ENCODE data around the gene SERPINA9. TPM values are rescaled to one million over a fixed set of nuclear protein-coding genes. Genes with fewer than 3 reads are reported as not detected.
"Not testable (repeated sequence)": the region's sequence is repeated elsewhere in the genome, so short reads cannot be mapped to it uniquely, and the experiment has no call there.

The SERPINA9 gene
- total and polyA plus RNA-seq, 2 donors: not detected

- not testable (repeated sequence) for H3K4me3 ChIP-seq (ENCODE audit: low read depth, low read length); H3K27ac ChIP-seq (ENCODE audit: low read depth); DNase-seq (ENCODE audit: extremely low spot score); H3K36me3 ChIP-seq (ENCODE audit: insufficient read depth); H3K4me1 ChIP-seq (ENCODE audit: insufficient read depth)
- 71% methylated on average over 10 of the region's 10 CpGs for whole genome bisulfite sequencing
Measured at GRCh38 chr14:94482132-94483070, 6.4 kb upstream of the SERPINA9 start.

GRCh38 chr14:94481468-94482131 is 5.6 kb upstream of the SERPINA9 start:
- 71% methylated on average over 5 of the region's 5 CpGs for WGBS
- no peak for DNase-seq (ENCODE audit: extremely low spot score)
- no peaks in the 10 kb centered on the region for H3K36me3 ChIP-seq (ENCODE audit: insufficient read depth)
- no peaks in the 10 kb centered on the region for H3K4me1 ChIP-seq (ENCODE audit: insufficient read depth)
- H3K27ac ChIP-seq (ENCODE audit: low read depth): no peak overlapping the region
- no peak overlapping the region for H3K4me3 ChIP-seq (ENCODE audit: low read depth, low read length)

- no peak overlapping the region for H3K4me3 ChIP-seq (ENCODE audit: low read depth, low read length)
- H3K27ac ChIP-seq (ENCODE audit: low read depth): no peak overlapping the region
- H3K36me3 ChIP-seq (ENCODE audit: insufficient read depth): no peaks in the 10 kb centered on the region
- DNase-seq (ENCODE audit: extremely low spot score): no peak
- WGBS: 26% methylated on average over 2 of the region's 2 CpGs
- no peaks in the 10 kb centered on the region for H3K4me1 ChIP-seq (ENCODE audit: insufficient read depth)
Measured at GRCh38 chr14:94480809-94481208, 4.8 kb upstream of the SERPINA9 start.

GRCh38 chr14:94478420-94478819 is 2.4 kb upstream of the SERPINA9 start:
- no peak for DNase-seq (ENCODE audit: extremely low spot score)
- H3K4me1 ChIP-seq (ENCODE audit: insufficient read depth): no peaks in the 10 kb centered on the region
- H3K4me3 ChIP-seq (ENCODE audit: low read depth, low read length): no peak overlapping the region
- no peaks in the 10 kb centered on the region for H3K36me3 ChIP-seq (ENCODE audit: insufficient read depth)
- H3K27ac ChIP-seq (ENCODE audit: low read depth): no peak overlapping the region

GRCh38 chr14:94474581-94475031 is 1.4 kb downstream of the SERPINA9 start:
- WGBS: 79% methylated on average over 7 of the region's 7 CpGs
- no peaks in the 10 kb centered on the region for H3K36me3 ChIP-seq (ENCODE audit: insufficient read depth)
- no peaks in the 10 kb centered on the region for H3K4me1 ChIP-seq (ENCODE audit: insufficient read depth)
- no peak for DNase-seq (ENCODE audit: extremely low spot score)
- no peak overlapping the region for H3K27ac ChIP-seq (ENCODE audit: low read depth)
- no peak overlapping the region for H3K4me3 ChIP-seq (ENCODE audit: low read depth, low read length)

GRCh38 chr14:94473666-94474410 is 2.2 kb downstream of the SERPINA9 start:
- Histone ChIP-seq H3K4me3 (ENCODE audit: low read depth, low read length) (no peak overlapping the region), H3K36me3 (ENCODE audit: insufficient read depth) (no peaks in the 10 kb centered on the region), H3K4me1 (ENCODE audit: insufficient read depth) (no peaks in the 10 kb centered on the region), H3K27ac (ENCODE audit: low read depth) (no peak overlapping the region)
- 88% methylated on average over 16 of the region's 16 CpGs for WGBS
- DNase-seq (ENCODE audit: extremely low spot score): no peak

GRCh38 chr14:94472842-94473241 is 3.2 kb downstream of the SERPINA9 start:
- Histone ChIP-seq H3K27ac (ENCODE audit: low read depth) (no peak overlapping the region), H3K4me1 (ENCODE audit: insufficient read depth) (no peaks in the 10 kb centered on the region), H3K36me3 (ENCODE audit: insufficient read depth) (no peaks in the 10 kb centered on the region), H3K4me3 (ENCODE audit: low read depth, low read length) (no peak overlapping the region)
- WGBS: 60% methylated on average over 4 of the region's 4 CpGs
- DNase-seq (ENCODE audit: extremely low spot score): no peak

- Histone ChIP-seq H3K4me1 (ENCODE audit: insufficient read depth) (no peaks in the 10 kb centered on the region), H3K27ac (ENCODE audit: low read depth) (no peak overlapping the region), H3K36me3 (ENCODE audit: insufficient read depth) (no peaks in the 10 kb centered on the region), H3K4me3 (ENCODE audit: low read depth, low read length) (no peak overlapping the region)
- WGBS: 97% methylated on average over 2 of the region's 2 CpGs
- no peak for DNase-seq (ENCODE audit: extremely low spot score)
Measured at GRCh38 chr14:94471045-94471444, 5.0 kb downstream of the SERPINA9 start.

- Histone ChIP-seq H3K27ac (ENCODE audit: low read depth) (no peak overlapping the region), H3K36me3 (ENCODE audit: insufficient read depth) (no peaks in the 10 kb centered on the region), H3K4me3 (ENCODE audit: low read depth, low read length) (no peak overlapping the region), H3K4me1 (ENCODE audit: insufficient read depth) (no peaks in the 10 kb centered on the region)
- DNase-seq (ENCODE audit: extremely low spot score): no peak
- 66% methylated on average over 2 of the region's 2 CpGs for WGBS
Measured at GRCh38 chr14:94470311-94470710, 5.7 kb downstream of the SERPINA9 start.

- no peak for DNase-seq (ENCODE audit: extremely low spot score)
- Histone ChIP-seq H3K27ac (ENCODE audit: low read depth) (no peak overlapping the region), H3K36me3 (ENCODE audit: insufficient read depth) (no peaks in the 10 kb centered on the region), H3K4me3 (ENCODE audit: low read depth, low read length) (no peak overlapping the region), H3K4me1 (ENCODE audit: insufficient read depth) (no peaks in the 10 kb centered on the region)
- whole genome bisulfite sequencing: 61% methylated on average over 3 of the region's 3 CpGs
Measured at GRCh38 chr14:94469261-94469660, 6.7 kb downstream of the SERPINA9 start.

GRCh38 chr14:94467728-94468520 is 8.1 kb downstream of the SERPINA9 start:
- no peaks in the 10 kb centered on the region for H3K4me1 ChIP-seq (ENCODE audit: insufficient read depth)
- H3K4me3 ChIP-seq (ENCODE audit: low read depth, low read length): no peak overlapping the region
- no peak for DNase-seq (ENCODE audit: extremely low spot score)
- H3K27ac ChIP-seq (ENCODE audit: low read depth): no peak overlapping the region
- WGBS: 86% methylated on average over 4 of the region's 4 CpGs
- no peaks in the 10 kb centered on the region for H3K36me3 ChIP-seq (ENCODE audit: insufficient read depth)

GRCh38 chr14:94466706-94467370 is 9.2 kb downstream of the SERPINA9 start:
- no peaks in the 10 kb centered on the region for H3K36me3 ChIP-seq (ENCODE audit: insufficient read depth)
- 65% methylated on average over 3 of the region's 3 CpGs for WGBS

More at GRCh38 chr14:94466706-94467370, 9.2 kb downstream of the SERPINA9 start:
- no peak for DNase-seq (ENCODE audit: extremely low spot score)
- Histone ChIP-seq H3K4me1 (ENCODE audit: insufficient read depth) (no peaks in the 10 kb centered on the region), H3K27ac (ENCODE audit: low read depth) (no peak overlapping the region), H3K4me3 (ENCODE audit: low read depth, low read length) (no peak overlapping the region)

Data from urinary bladder (tissue), 4 donors.